T-helper 9 cell (primary cell): ENCODE measurements around the gene TXNRD3.

Experiments
- DNase-seq: peaks from one replicate; pipeline ENCODE4 v3.0.0-alpha.2; 2020

Gene TXNRD3

GRCh38 chr3:126671521-126671920 is 16.6 kb upstream of the TXNRD3 start:
- DNase-seq, result no peak

GRCh38 chr3:126668450-126669401 is 13.8 kb upstream of the TXNRD3 start:
- DNase-seq, result no peak

GRCh38 chr3:126667631-126668449 is 12.9 kb upstream of the TXNRD3 start:
- DNase-seq, result no peak

- no peak for DNase-seq
Observed at GRCh38 chr3:126666658-126667528, 12.0 kb upstream of the TXNRD3 start.

- no peak for DNase-seq
Observed at GRCh38 chr3:126665959-126666657, 11.2 kb upstream of the TXNRD3 start.

- no peak for DNase-seq
Observed at GRCh38 chr3:126665221-126665936, 10.5 kb upstream of the TXNRD3 start.

GRCh38 chr3:126664591-126665214 is 9.8 kb upstream of the TXNRD3 start:
- no peak for DNase-seq

GRCh38 chr3:126663750-126664149 is 8.8 kb upstream of the TXNRD3 start:
- no peak for DNase-seq

GRCh38 chr3:126663257-126663656 is 8.3 kb upstream of the TXNRD3 start:
- DNase-seq, result no peak

GRCh38 chr3:126661532-126662364 is 6.8 kb upstream of the TXNRD3 start:
- DNase-seq, result no peak

- no peak for DNase-seq
Observed at GRCh38 chr3:126659915-126660886, 5.3 kb upstream of the TXNRD3 start.

- no peak for DNase-seq
Observed at GRCh38 chr3:126658584-126658983, 3.7 kb upstream of the TXNRD3 start.

GRCh38 chr3:126657901-126658300 is 3.0 kb upstream of the TXNRD3 start:
- no peak for DNase-seq

GRCh38 chr3:126656371-126657134 is 1.6 kb upstream of the TXNRD3 start:
- no peak for DNase-seq

GRCh38 chr3:126655887-126656286 is 963 bp upstream of the TXNRD3 start:
- DNase-seq, result no peak

GRCh38 chr3:126649556-126650092 is 5.3 kb downstream of the TXNRD3 start:
- no peak for DNase-seq

- DNase-seq, result no peak
Observed at GRCh38 chr3:126646674-126647073, 8.2 kb downstream of the TXNRD3 start.

GRCh38 chr3:126644615-126645014 is 10.3 kb downstream of the TXNRD3 start:
- DNase-seq, result no peak
